GM12878 (cell line): ENCODE measurements around the gene NT5C. TPM values are rescaled to one million over a fixed set of nuclear protein-coding genes. Genes with fewer than 3 reads are reported as not detected.

Experiments used
- ATAC-seq: fragments of 200-7000 bp; cut with Tn5 transposase; 3 replicates; pipeline ENCODE4 v1.9.1; 2020; ENCODE audit warnings: mild to moderate bottlenecking, moderate library complexity
- BruUV-seq: library from RNA; stranded (reverse); fragments of 400-500 nt; replicated peaks from 2 replicates; lab custom pipeline; 2021; lab: Mats Ljungman, UMichigan
- CTCF ChIA-PET: fragments of 300-600 bp; sonication (Branson Sonifier 250); formaldehyde crosslinking; extraction: SDS; loops from one replicate; lab custom pipeline; 2021; ENCODE audit warnings: inconsistent platforms; lab: Yijun Ruan, JAX
- POLR2A ChIA-PET: fragments of 350-600 bp; formaldehyde crosslinking; extraction: SDS; loops from one replicate; lab custom pipeline; 2021; ENCODE audit warnings: inconsistent platforms; lab: Charles Lee
- RAD21 ChIA-PET: fragments of 300-600 bp; sonication (Branson Sonifier 250); formaldehyde crosslinking; loops from one replicate; lab custom pipeline; 2023; ENCODE audit warnings: antibody characterized with exemption; ENCODE audit not compliant: unreplicated experiment; lab: Charles Lee
- SMC1A ChIA-PET: fragments of 300-600 bp; sonication (Branson Sonifier 250); formaldehyde crosslinking; loops from one replicate; lab custom pipeline; 2023; ENCODE audit not compliant: unreplicated experiment, uncharacterized antibody; lab: Charles Lee
- DNase-seq: peaks from one replicate; pipeline ENCODE4 v3.0.0-alpha.2; 2011; ENCODE audit warnings: low read depth, low spot score
- FAIRE-seq: peaks from 3 replicates; lab custom pipeline; 2011; peaks lifted over from hg19 to GRCh38; lab: Jason Lieb, UNC
- H2AFZ ChIP-seq: 2 replicates; pipeline ENCODE4 v1.6.0; 2011; ENCODE audit warnings: low read depth, low read length, control low read depth; ENCODE audit not compliant: control insufficient read depth
- H3K27ac ChIP-seq: 2 replicates; pipeline ENCODE4 v1.5.1; 2011; ENCODE audit warnings: control low read depth; ENCODE audit not compliant: control insufficient read depth, insufficient read depth
- H3K27me3 ChIP-seq, 2 experiments: replicated peaks in 1 of 2; 2 replicates each; pipeline versions ENCODE4 v1.6.0 to v1.6.1; 2011; ENCODE audit warnings: low read length in 1 of 2; ENCODE audit not compliant: control insufficient read depth in 2 of 2, insufficient read depth in 2 of 2
- H3K36me3 ChIP-seq, 2 experiments: 2 replicates each; pipeline ENCODE4 v1.5.1; 2011; ENCODE audit warnings: low read length in 1 of 2; ENCODE audit not compliant: control insufficient read depth in 2 of 2, insufficient read depth in 2 of 2
- H3K4me1 ChIP-seq: 2 replicates; pipeline ENCODE4 v1.6.1; 2011; ENCODE audit warnings: mild to moderate bottlenecking, low read length, moderate library complexity, mixed read lengths; ENCODE audit not compliant: control insufficient read depth, insufficient read depth
- H3K4me2 ChIP-seq: 2 replicates; pipeline ENCODE4 v1.6.0; 2011; ENCODE audit warnings: control low read depth; ENCODE audit not compliant: control insufficient read depth, insufficient read depth
- H3K4me3 ChIP-seq: fragments of 200-600 bp; sonication (generic); 2 replicates; pipeline ENCODE4 v1.5.1; 2016
- H3K79me2 ChIP-seq: 2 replicates; pipeline ENCODE4 v1.6.0; 2011; ENCODE audit warnings: low read length; ENCODE audit not compliant: control insufficient read depth, insufficient read depth
- H3K9ac ChIP-seq: 2 replicates; pipeline ENCODE4 v1.8.0; 2011; ENCODE audit warnings: low read length, control low read depth, mixed read lengths; ENCODE audit not compliant: control insufficient read depth, insufficient read depth
- H3K9me3 ChIP-seq: replicated peaks from 3 replicates; pipeline ENCODE4 v1.5.1; 2011; ENCODE audit warnings: mild to moderate bottlenecking, low read length; ENCODE audit not compliant: control insufficient read depth, insufficient read depth
- H4K20me1 ChIP-seq: 2 replicates; pipeline ENCODE4 v1.6.0; 2011; ENCODE audit not compliant: control insufficient read depth, insufficient read depth
- ASH2L ChIP-seq: fragments of 300-600, 200-600 bp; sonication (generic); IDR thresholded peaks from 2 replicates; pipeline ENCODE4 v1.6.1; 2017; ENCODE audit warnings: low read depth, mild to moderate bottlenecking, borderline replicate concordance
- ATF2 ChIP-seq: IDR thresholded peaks from 2 replicates; pipeline ENCODE4 v1.6.1; 2012; ENCODE audit warnings: low read length, inconsistent platforms
- BACH1 ChIP-seq: fragments of 450-650 bp; IDR thresholded peaks from 2 replicates; pipeline ENCODE4 v1.6.1; 2017; ENCODE audit warnings: mild to moderate bottlenecking, borderline replicate concordance
- BCLAF1 ChIP-seq: fragments of 450-650 bp; IDR thresholded peaks from 2 replicates; pipeline ENCODE4 v1.6.1; 2017; ENCODE audit warnings: antibody characterized with exemption, mild to moderate bottlenecking, moderate library complexity
- CHD1 ChIP-seq: IDR thresholded peaks from 2 replicates; pipeline ENCODE4 v1.6.1; 2012; ENCODE audit warnings: low read depth, low read length, improper control_type of control experiment
- DPF2 ChIP-seq: fragments of 450-650 bp; IDR thresholded peaks from 2 replicates; pipeline ENCODE4 v1.6.1; 2017; ENCODE audit warnings: mild to moderate bottlenecking
- ELK1 ChIP-seq: IDR thresholded peaks from 2 replicates; pipeline ENCODE4 v1.6.1; 2012; ENCODE audit warnings: low read depth, low read length, improper control_type of control experiment
- HDAC6 ChIP-seq: fragments of 200-600 bp; sonication (generic); IDR thresholded peaks from one replicate; pipeline ENCODE4 v1.8.0; 2017; ENCODE audit warnings: antibody characterized with exemption; ENCODE audit not compliant: unreplicated experiment
- IRF4 ChIP-seq: IDR thresholded peaks from 2 replicates; pipeline ENCODE4 v1.6.1; 2011; ENCODE audit warnings: low read depth, low read length
- KAT2A ChIP-seq: conservative IDR thresholded peaks from 2 replicates; pipeline ENCODE4 v1.6.1; 2011; ENCODE audit warnings: low read depth, low read length; ENCODE audit not compliant: control insufficient read depth
- MXI1 ChIP-seq: fragments of 150-350 bp; IDR thresholded peaks from 2 replicates; pipeline ENCODE4 v1.6.1; 2011; ENCODE audit warnings: low read depth, mild to moderate bottlenecking, inconsistent platforms, low read length, improper control_type of control experiment
- RELB ChIP-seq: fragments of 450-650 bp; IDR thresholded peaks from 2 replicates; pipeline ENCODE4 v1.6.1; 2017; ENCODE audit warnings: low read depth, mild to moderate bottlenecking, moderate library complexity
- SIN3A ChIP-seq: IDR thresholded peaks from 2 replicates; pipeline ENCODE4 v1.6.1; 2012; ENCODE audit warnings: low read depth, low read length, improper control_type of control experiment
- ZNF217 ChIP-seq: fragments of 450-650 bp; IDR thresholded peaks from 2 replicates; pipeline ENCODE4 v1.6.1; 2017; ENCODE audit warnings: antibody characterized with exemption, mild to moderate bottlenecking
- ZNF622 ChIP-seq: fragments of 450-650 bp; IDR thresholded peaks from 2 replicates; pipeline ENCODE4 v1.6.1; 2017; ENCODE audit warnings: mild to moderate bottlenecking, inconsistent platforms
- WGBS: methylation state at CpG from one replicate; pipeline ENCODE4 v1.1.6; 2016; ENCODE audit warnings: low lambda C conversion rate; ENCODE audit not compliant: insufficient replicate concordance, insufficient coverage; ENCODE audit errors: missing lambda C conversion rate; 5-methylcytosine and 5-hydroxymethylcytosine counted together
- in situ Hi-C: fragments of 300-500 bp; cut with MboI; formaldehyde crosslinking; loops from 9 replicates; pipeline ENCODE4 v1.14.3; 2018; ENCODE audit warnings: mixed read lengths
- intact Hi-C: fragments of 100-400 bp; cut with micrococcal nuclease; formaldehyde crosslinking; loops from one replicate; pipeline ENCODE4 v1.14.2; 2022; ENCODE audit not compliant: unreplicated experiment
- polyA plus RNA-seq, 11 experiments: library from polyadenylated mRNA; depleted of rRNA in 4 of 11; unstranded in 6 of 11; stranded (reverse) in 5 of 11; fragments of >200 nt; fragmentation: Nextera tagmentation in 4 of 11; fragmentation: Illumina TruSeq in 1 of 11; extraction: Ambion mirVana in 4 of 11; extraction: Trizol in 1 of 11; gene quantifications; 1 replicate in 1 of 11; 2 replicates in 10 of 11; pipeline versions ENCODE4 v1.2.1 to v1.2.3, GENCODE V29; 2011 to 2016; ENCODE audit warnings: inconsistent platforms in 2 of 11, missing spikeins in 2 of 11, low read depth in 1 of 11
- total RNA-seq, 4 experiments: library from RNA; depleted of rRNA in 3 of 4; stranded (reverse); fragments of >200 nt in 3 of 4; fragmentation: Illumina TruSeq in 1 of 4; extraction: Trizol in 1 of 4; gene quantifications; 2 replicates each; pipeline versions ENCODE4 v1.2.1 to v1.2.3, GENCODE V29; 2013 to 2021
- TF ChIP-seq, protein P1 (sequence below): IDR thresholded peaks from 2 replicates; pipeline ENCODE4 v1.6.1; 2011; ENCODE audit warnings: mild to moderate bottlenecking, low read depth, low read length, moderate library complexity; ENCODE audit not compliant: insufficient replicate concordance

NT5C gene
- total and polyA plus RNA-seq, 10 of the 15 experiments (the other 5 are each of a cell fraction or from before 2014, with no cell fraction given) = 3.7 to 158 (median 63.9) TPM

DNA sequence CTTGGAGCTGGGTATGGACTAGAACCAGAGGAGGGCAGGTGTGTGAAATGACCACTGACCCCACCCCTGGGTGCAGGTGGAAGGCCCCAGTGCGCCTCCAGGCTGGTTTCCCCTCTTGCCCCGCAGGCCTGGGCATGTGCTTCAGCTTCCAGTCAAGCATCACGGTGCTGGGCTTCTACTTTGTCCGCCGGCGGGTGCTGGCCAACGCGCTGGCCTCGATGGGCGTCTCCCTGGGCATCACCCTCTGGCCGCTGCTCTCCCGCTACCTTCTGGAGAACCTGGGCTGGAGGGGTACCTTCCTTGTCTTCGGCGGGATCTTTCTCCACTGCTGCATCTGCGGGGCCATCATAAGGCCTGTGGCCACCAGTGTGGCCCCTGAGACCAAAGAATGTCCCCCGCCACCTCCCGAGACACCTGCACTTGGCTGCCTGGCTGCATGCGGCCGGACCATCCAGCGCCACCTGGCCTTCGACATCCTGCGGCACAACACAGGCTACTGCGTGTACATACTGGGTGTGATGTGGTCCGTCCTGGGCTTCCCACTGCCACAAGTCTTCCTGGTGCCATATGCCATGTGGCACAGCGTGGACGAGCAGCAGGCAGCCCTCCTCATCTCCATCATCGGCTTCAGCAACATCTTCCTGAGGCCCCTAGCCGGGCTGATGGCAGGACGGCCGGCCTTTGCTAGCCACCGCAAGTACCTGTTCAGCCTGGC lies 31.5 kb downstream of the NT5C start:
- SMC1A ChIA-PET = interaction anchor here (1.0 to 1.2 kb wide), 3 partner anchors 13 to 100 kb away, joined by 3 read pairs; no protein-coding TSS in a partner anchor
- FAIRE-seq = no peak
- Histone ChIP-seq H2AFZ (no peak overlapping the region), H3K9ac (no peak overlapping the region), H3K4me3 (no peak overlapping the region), H3K27ac (no peak overlapping the region), H3K79me2 (no peaks in the 10 kb centered on the region), H4K20me1 (no peaks in the 10 kb centered on the region), H3K4me1 (peaks cover 4% of the 10 kb centered on the region; the same call in 1 of the 2 replicates), H3K36me3 (no peaks in the 10 kb centered on the region), H3K4me2 (no peak overlapping the region), H3K27me3 (no peaks in the 10 kb centered on the region), H3K9me3 (no peaks in the 10 kb centered on the region)
- DNase-seq = no peak
- RAD21 ChIA-PET = no interaction called here
- ATAC-seq = no peak
- intact Hi-C loops = no loop called here
- BruUV-seq = no TSS peak
- POLR2A ChIA-PET = no interaction called here
- 76% methylated on average over 30 of the region's 31 CpGs for WGBS
- CTCF ChIA-PET = interaction anchor here (1.4 to 3.8 kb wide), 3 partner anchors 14 to 102 kb away, joined by 5 to 13 read pairs (median 7); no protein-coding TSS in a partner anchor
- in situ Hi-C loops = no loop called here
- TF ChIP-seq RELB = no peak
- TF ChIP-seq ZNF622 = no peak
- TF ChIP-seq, protein P1, sequence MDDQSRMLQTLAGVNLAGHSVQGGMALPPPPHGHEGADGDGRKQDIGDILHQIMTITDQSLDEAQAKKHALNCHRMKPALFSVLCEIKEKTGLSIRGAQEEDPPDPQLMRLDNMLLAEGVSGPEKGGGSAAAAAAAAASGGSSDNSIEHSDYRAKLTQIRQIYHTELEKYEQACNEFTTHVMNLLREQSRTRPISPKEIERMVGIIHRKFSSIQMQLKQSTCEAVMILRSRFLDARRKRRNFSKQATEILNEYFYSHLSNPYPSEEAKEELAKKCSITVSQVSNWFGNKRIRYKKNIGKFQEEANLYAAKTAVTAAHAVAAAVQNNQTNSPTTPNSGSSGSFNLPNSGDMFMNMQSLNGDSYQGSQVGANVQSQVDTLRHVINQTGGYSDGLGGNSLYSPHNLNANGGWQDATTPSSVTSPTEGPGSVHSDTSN = no peak
- TF ChIP-seq SIN3A = no peak
- no peak for TF ChIP-seq DPF2
- no peak for TF ChIP-seq ASH2L
- TF ChIP-seq ZNF217 = no peak
- no peak for TF ChIP-seq BCLAF1
- no peak for TF ChIP-seq IRF4
- no peak for TF ChIP-seq MXI1
- no peak for TF ChIP-seq HDAC6
- TF ChIP-seq ATF2 = no peak
- TF ChIP-seq ELK1 = no peak
- no peak for TF ChIP-seq KAT2A
- TF ChIP-seq CHD1 = no peak
- no peak for TF ChIP-seq BACH1
